GM23248 (cell line): ENCODE results near the gene SENP8. TPM values are rescaled to one million over a fixed set of nuclear protein-coding genes. Genes with fewer than 3 reads are reported as not detected.

Experiments used
- DNase-seq: peaks from one replicate; pipeline ENCODE4 v3.0.0-alpha.2; 2015
- H2AFZ ChIP-seq: fragments of 200-600 bp; sonication (generic); 2 replicates; pipeline ENCODE4 v1.6.1; 2016; ENCODE audit warnings: antibody characterized with exemption
- H3F3A ChIP-seq: fragments of 200-600 bp; sonication (generic); 2 replicates; pipeline ENCODE4 v1.6.1; 2016; ENCODE audit warnings: mild to moderate bottlenecking, antibody characterized with exemption, mixed run types; ENCODE audit not compliant: insufficient read depth
- H3K27ac ChIP-seq: fragments of 200-600 bp; sonication (generic); 2 replicates; pipeline ENCODE4 v1.5.1; 2016; ENCODE audit warnings: mild to moderate bottlenecking
- H3K27me3 ChIP-seq: fragments of 200-600 bp; sonication (generic); replicated peaks from 2 replicates; pipeline ENCODE4 v1.6.1; 2016; ENCODE audit warnings: mild to moderate bottlenecking; ENCODE audit not compliant: insufficient read depth
- H3K36me3 ChIP-seq: fragments of 200-600 bp; sonication (generic); 2 replicates; pipeline ENCODE4 v1.6.1; 2016; ENCODE audit warnings: low read depth, mild to moderate bottlenecking
- H3K4me1 ChIP-seq: fragments of 200-600 bp; sonication (generic); 2 replicates; pipeline ENCODE4 v1.6.1; 2016; ENCODE audit warnings: mild to moderate bottlenecking; ENCODE audit not compliant: insufficient read depth
- H3K4me2 ChIP-seq: fragments of 200-600 bp; sonication (generic); one replicate; pipeline ENCODE4 v1.6.1; 2016; ENCODE audit warnings: mild to moderate bottlenecking; ENCODE audit not compliant: unreplicated experiment
- H3K4me3 ChIP-seq: fragments of 200-600 bp; sonication (generic); 2 replicates; pipeline ENCODE4 v1.5.1; 2016; ENCODE audit warnings: mild to moderate bottlenecking
- H3K79me2 ChIP-seq: fragments of 200-600 bp; sonication (generic); 2 replicates; pipeline ENCODE4 v1.6.1; 2016; ENCODE audit warnings: mild to moderate bottlenecking; ENCODE audit not compliant: insufficient read depth
- H3K9ac ChIP-seq: fragments of 200-600 bp; sonication (generic); 2 replicates; pipeline ENCODE4 v1.6.1; 2016; ENCODE audit warnings: mild to moderate bottlenecking
- H3K9me2 ChIP-seq: fragments of 200-600 bp; sonication (generic); 2 replicates; pipeline ENCODE4 v1.6.1; 2016; ENCODE audit warnings: mixed run types, mild to moderate bottlenecking, moderate library complexity; ENCODE audit not compliant: insufficient read depth
- H3K9me3 ChIP-seq: fragments of 200-600 bp; sonication (generic); one replicate; pipeline ENCODE4 v1.6.1; 2017; ENCODE audit warnings: low read depth
- H4K20me1 ChIP-seq: fragments of 200-600 bp; sonication (generic); 2 replicates; pipeline ENCODE4 v1.6.0; 2016; ENCODE audit not compliant: insufficient read depth
- EZH2 ChIP-seq: fragments of 200-600 bp; sonication (generic); IDR thresholded peaks from 2 replicates; pipeline ENCODE4 v1.6.1; 2018; ENCODE audit warnings: antibody characterized with exemption, mild to moderate bottlenecking; ENCODE audit not compliant: insufficient read depth, poor library complexity, severe bottlenecking
- EZH2phosphoT487 ChIP-seq: fragments of 200-600 bp; sonication (generic); IDR thresholded peaks from 2 replicates; pipeline ENCODE4 v1.6.1; 2018; ENCODE audit warnings: antibody characterized with exemption, moderate library complexity, mild to moderate bottlenecking, low read depth; ENCODE audit not compliant: insufficient read depth
- WGBS, 2 experiments: methylation state at CpG; one replicate each; pipeline ENCODE4 v1.1.6; 2015 to 2017; ENCODE audit warnings: low lambda C conversion rate in 2 of 2, low coverage in 1 of 2; ENCODE audit errors: missing lambda C conversion rate in 2 of 2; 5-methylcytosine and 5-hydroxymethylcytosine counted together
- in situ Hi-C: fragments of 300-500 bp; cut with MboI; formaldehyde crosslinking; loops from 2 replicates; pipeline ENCODE4 v1.15.0; 2020
- polyA plus RNA-seq: library from polyadenylated mRNA; unstranded; fragments of >200 nt; fragmentation: Nextera tagmentation; extraction: Ambion mirVana; gene quantifications from 2 replicates; pipeline ENCODE4 v1.2.1, GENCODE V29; 2016
- total RNA-seq: library from RNA; depleted of rRNA; stranded (reverse); fragments of >200 nt; shearing (Covaris generic); gene quantifications from 2 replicates; pipeline ENCODE4 v1.2.3, GENCODE V29; 2014

The SENP8 gene
- total and polyA plus RNA-seq, 2 experiments from 2014 or later: 2.5 to 3.8 TPM

DNA sequence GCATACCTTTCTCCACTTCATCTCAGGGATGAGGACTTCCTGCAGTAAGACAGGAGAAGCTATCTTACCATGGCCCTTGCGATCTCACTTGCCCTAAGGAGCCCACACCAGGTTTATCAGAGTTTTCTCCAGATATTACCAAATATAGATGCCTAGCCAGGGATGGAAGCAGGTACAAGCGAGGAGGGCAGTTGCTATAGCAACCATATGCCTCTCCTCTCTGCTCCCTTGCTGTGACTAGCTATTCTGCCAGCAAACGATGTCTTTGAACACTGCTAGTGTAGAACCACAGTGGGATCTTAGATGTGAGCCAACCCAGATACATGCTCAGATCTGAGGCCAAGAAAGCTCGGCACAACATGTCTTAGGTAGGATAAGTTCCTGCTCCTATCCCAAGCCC lies 45.5 kb downstream of the SENP8 start:
- no peak overlapping the region for H3K9ac ChIP-seq
- no peak for TF ChIP-seq EZH2phosphoT487
- no peak for TF ChIP-seq EZH2
- in situ Hi-C loops: loop anchor here (25.0 kb wide), 1 partner anchor 701 kb away; no protein-coding TSS in a partner anchor
- no peaks in the 10 kb centered on the region; the same call in 1 of the 2 replicates for H3K27me3 ChIP-seq
- no peak overlapping the region for H3K27ac ChIP-seq
- no peaks in the 10 kb centered on the region for H4K20me1 ChIP-seq
- no peaks in the 10 kb centered on the region for H3K36me3 ChIP-seq
- no peak overlapping the region for H3K4me3 ChIP-seq
- H3K4me1 ChIP-seq: no peaks in the 10 kb centered on the region
- no peaks in the 10 kb centered on the region for H3F3A ChIP-seq
- WGBS, 2 experiments: 57% methylated on average over 4 of the region's 4 CpGs
- H3K9me3 ChIP-seq: no peaks in the 10 kb centered on the region
- no peak overlapping the region for H2AFZ ChIP-seq
- H3K9me2 ChIP-seq: no peaks in the 10 kb centered on the region
- no peak for DNase-seq
- no peak overlapping the region for H3K4me2 ChIP-seq
- H3K79me2 ChIP-seq: no peaks in the 10 kb centered on the region

DNA sequence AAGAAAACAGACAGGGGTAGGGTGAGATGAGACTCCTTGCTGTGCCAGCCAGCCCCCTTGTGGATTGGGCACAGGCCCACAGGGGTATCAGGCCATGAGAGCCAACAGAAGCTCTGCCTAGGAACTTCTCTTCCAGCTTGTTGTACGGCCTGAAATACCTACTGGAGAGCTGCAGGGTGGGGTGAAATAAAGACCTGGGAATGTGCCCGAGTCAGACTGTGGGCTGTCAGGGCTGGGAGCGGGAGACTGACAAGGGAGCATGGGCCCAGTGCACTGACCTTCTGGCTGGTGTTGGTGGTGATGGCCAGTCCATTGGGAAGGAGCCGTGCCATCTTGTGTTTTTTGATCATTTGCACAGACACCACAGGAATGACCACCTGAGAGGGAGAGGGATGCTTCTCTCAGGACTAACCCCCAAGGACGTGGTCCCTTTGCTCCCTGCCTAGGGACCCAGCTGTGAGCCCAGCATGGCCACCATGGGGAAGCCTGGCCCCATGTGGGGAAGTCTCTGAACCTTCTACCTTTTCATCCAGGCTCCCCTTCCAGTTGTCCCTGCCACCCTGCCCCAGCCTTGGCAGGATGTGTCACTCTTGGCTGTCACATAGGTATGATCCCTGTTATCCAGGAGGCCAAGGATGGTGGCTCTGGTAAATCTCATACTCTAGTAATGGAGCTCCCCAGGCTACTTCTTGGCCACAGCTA lies 48.7 kb downstream of the SENP8 start:
- no peak overlapping the region for H2AFZ ChIP-seq

GRCh38 chr15:72167445-72167844 lies 49.2 kb downstream of the SENP8 start:
- Histone ChIP-seq H3K9me3 (no peaks in the 10 kb centered on the region), H3K27ac (no peak overlapping the region), H3K9me2 (no peaks in the 10 kb centered on the region), H3K9ac (no peak overlapping the region), H3K4me3 (no peak overlapping the region), H3K27me3 (peaks cover 6% of the 10 kb centered on the region; the same call in 1 of the 2 replicates), H2AFZ (no peak overlapping the region), H3K36me3 (no peaks in the 10 kb centered on the region), H3K4me2 (no peak overlapping the region), H3K4me1 (no peaks in the 10 kb centered on the region), H3K79me2 (no peaks in the 10 kb centered on the region), H4K20me1 (no peaks in the 10 kb centered on the region), H3F3A (no peaks in the 10 kb centered on the region)
- 66 to 75% methylated on average over 5 to 6 of the region's 6 CpGs for WGBS, 2 experiments
- in situ Hi-C loops: loop anchor here (25.0 kb wide), 1 partner anchor 705 kb away; no protein-coding TSS in a partner anchor
- TF ChIP-seq EZH2phosphoT487 (no peak), EZH2 (no peak)
- no peak for DNase-seq

More for the DNA sequence above, 48.7 kb downstream of the SENP8 start:
- WGBS, 2 experiments: 57 to 60% methylated on average over 5 of the region's 5 CpGs
- Histone ChIP-seq H3K4me2 (no peak overlapping the region), H3K27me3 (peaks cover 4% of the 10 kb centered on the region; the same call in 1 of the 2 replicates), H3F3A (no peaks in the 10 kb centered on the region), H3K9me2 (no peaks in the 10 kb centered on the region), H3K9me3 (no peaks in the 10 kb centered on the region), H3K9ac (no peak overlapping the region), H3K4me3 (no peak overlapping the region), H3K27ac (no peak overlapping the region), H3K79me2 (no peaks in the 10 kb centered on the region), H3K4me1 (no peaks in the 10 kb centered on the region), H4K20me1 (no peaks in the 10 kb centered on the region), H3K36me3 (no peaks in the 10 kb centered on the region)
- in situ Hi-C loops: loop anchor here (25.0 kb wide), 1 partner anchor 705 kb away; no protein-coding TSS in a partner anchor
- DNase-seq: no peak
- TF ChIP-seq EZH2: no peak
- no peak for TF ChIP-seq EZH2phosphoT487

GRCh38 chr15:72168131-72168807 lies 50.1 kb downstream of the SENP8 start:
- H3K79me2 ChIP-seq: no peaks in the 10 kb centered on the region
- H3K9ac ChIP-seq: no peak overlapping the region
- no peak overlapping the region for H3K27ac ChIP-seq
- TF ChIP-seq EZH2 (no peak), EZH2phosphoT487 (no peak)
- H3K4me1 ChIP-seq: no peaks in the 10 kb centered on the region
- no peak overlapping the region for H2AFZ ChIP-seq
- 54 to 58% methylated on average over 7 of the region's 7 CpGs for WGBS, 2 experiments
- H3K4me2 ChIP-seq: no peak overlapping the region
- no peaks in the 10 kb centered on the region for H3F3A ChIP-seq
- in situ Hi-C loops: loop anchor here (25.0 kb wide), 1 partner anchor 706 kb away; no protein-coding TSS in a partner anchor
- DNase-seq: no peak
- no peaks in the 10 kb centered on the region for H3K9me3 ChIP-seq
- no peaks in the 10 kb centered on the region for H3K36me3 ChIP-seq
- no peaks in the 10 kb centered on the region for H3K9me2 ChIP-seq
- no peak overlapping the region for H3K4me3 ChIP-seq
- H3K27me3 ChIP-seq: peaks cover 13% of the 10 kb centered on the region; the same call in 1 of the 2 replicates
- H4K20me1 ChIP-seq: no peaks in the 10 kb centered on the region
